Raji (cell line): Measurements from ENCODE around the gene PREX1.

Source experiments
- POLR2A ChIP-seq: IDR thresholded peaks from 2 replicates; pipeline ENCODE4 v1.6.1; 2011; ENCODE audit warnings: low read depth, low read length, control low read depth; ENCODE audit not compliant: insufficient read depth

Gene PREX1

GRCh38 chr20:48651960-48652359, 175.8 kb downstream of the PREX1 start:
- no peak for TF ChIP-seq POLR2A

GRCh38 chr20:48651271-48651670, 176.5 kb downstream of the PREX1 start:
- no peak for TF ChIP-seq POLR2A

- TF ChIP-seq POLR2A = no peak
Measured at GRCh38 chr20:48649868-48650267, 177.9 kb downstream of the PREX1 start.

GRCh38 chr20:48649104-48649626, 178.6 kb downstream of the PREX1 start:
- TF ChIP-seq POLR2A = no peak

GRCh38 chr20:48648482-48649051, 179.2 kb downstream of the PREX1 start:
- TF ChIP-seq POLR2A = no peak

- no peak for TF ChIP-seq POLR2A
Measured at GRCh38 chr20:48647858-48648257, 179.9 kb downstream of the PREX1 start.

GRCh38 chr20:48645666-48646065, 182.1 kb downstream of the PREX1 start:
- TF ChIP-seq POLR2A = no peak

- TF ChIP-seq POLR2A = no peak
Measured at GRCh38 chr20:48644286-48644828, 183.4 kb downstream of the PREX1 start.

GRCh38 chr20:48642105-48642880, 185.5 kb downstream of the PREX1 start:
- no peak for TF ChIP-seq POLR2A

- TF ChIP-seq POLR2A = no peak
Measured at GRCh38 chr20:48640871-48641270, 186.9 kb downstream of the PREX1 start.

GRCh38 chr20:48639899-48640298, 187.9 kb downstream of the PREX1 start:
- TF ChIP-seq POLR2A = no peak

- TF ChIP-seq POLR2A = no peak
Measured at GRCh38 chr20:48638546-48638945, 189.3 kb downstream of the PREX1 start.

GRCh38 chr20:48637461-48637860, 190.3 kb downstream of the PREX1 start:
- TF ChIP-seq POLR2A = no peak

GRCh38 chr20:48636301-48636700, 191.5 kb downstream of the PREX1 start:
- no peak for TF ChIP-seq POLR2A

- no peak for TF ChIP-seq POLR2A
Measured at GRCh38 chr20:48635791-48636267, 192.0 kb downstream of the PREX1 start.

GRCh38 chr20:48635361-48635760, 192.4 kb downstream of the PREX1 start:
- TF ChIP-seq POLR2A = no peak
